Measurements from ENCODE around the gene ACTMAP.

The ACTMAP gene

DNA sequence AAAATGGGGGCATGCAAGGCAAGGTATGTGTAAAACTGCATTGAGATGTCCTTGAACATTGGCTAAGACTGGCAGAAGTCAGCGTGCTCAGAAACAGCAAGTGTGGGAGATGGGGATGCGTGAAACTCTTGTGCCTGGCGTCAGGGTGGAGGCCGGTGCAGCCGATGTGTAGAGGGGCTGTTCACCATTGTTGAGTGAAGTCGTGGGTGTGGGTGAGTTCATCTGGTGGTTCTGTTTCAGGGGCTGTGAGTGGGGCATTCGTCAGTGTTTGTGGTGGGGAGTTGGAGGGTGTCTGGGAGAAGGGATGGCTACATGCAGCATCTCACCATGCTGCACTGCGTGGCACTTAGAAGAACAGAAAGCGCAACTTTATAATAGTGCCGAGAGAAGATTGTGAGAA is 13.7 kb upstream of the ACTMAP start:
- Histone ChIP-seq H3K9ac (ENCODE audit: low read depth, low read length, poor library complexity, severe bottlenecking) (no peak overlapping the region), H3K4me2 (ENCODE audit: low read depth, low read length, poor library complexity, severe bottlenecking) (no peak overlapping the region), H3K4me1 (ENCODE audit: insufficient read depth, low read length, poor library complexity, severe bottlenecking) (no peaks in the 10 kb centered on the region), H3K27me3 (ENCODE audit: insufficient read depth, low read length, poor library complexity, severe bottlenecking) (no peaks in the 10 kb centered on the region), H3K9me2 (replicated peaks; ENCODE audit: low read depth, low read length) (no peaks in the 10 kb centered on the region), H2AFZ (ENCODE audit: low read length) (no peak overlapping the region), H3K79me2 (ENCODE audit: insufficient read depth, low read length) (peaks cover 37% of the 10 kb centered on the region), H3K9me3 (ENCODE audit: insufficient read depth, low read depth, low read length) (no peaks in the 10 kb centered on the region), H3K4me3 (ENCODE audit: low read length, poor library complexity, severe bottlenecking) (no peak overlapping the region), H3F3A (ENCODE audit: low read depth) (no peaks in the 10 kb centered on the region), H4K20me1 (ENCODE audit: insufficient read depth, low read length, poor library complexity, severe bottlenecking) (peaks cover 16% of the 10 kb centered on the region), H3K36me3 (ENCODE audit: insufficient read depth, low read length) (peaks cover 75% of the 10 kb centered on the region; the same call in 1 of the 2 replicates)
- TF ChIP-seq EZH2phosphoT487 (IDR thresholded peaks at IDR 0.05; ENCODE audit: borderline replicate concordance) (no peak), CTCF (conservative IDR thresholded peaks at IDR 0.05; ENCODE audit: low read length) (no peak)

DNA sequence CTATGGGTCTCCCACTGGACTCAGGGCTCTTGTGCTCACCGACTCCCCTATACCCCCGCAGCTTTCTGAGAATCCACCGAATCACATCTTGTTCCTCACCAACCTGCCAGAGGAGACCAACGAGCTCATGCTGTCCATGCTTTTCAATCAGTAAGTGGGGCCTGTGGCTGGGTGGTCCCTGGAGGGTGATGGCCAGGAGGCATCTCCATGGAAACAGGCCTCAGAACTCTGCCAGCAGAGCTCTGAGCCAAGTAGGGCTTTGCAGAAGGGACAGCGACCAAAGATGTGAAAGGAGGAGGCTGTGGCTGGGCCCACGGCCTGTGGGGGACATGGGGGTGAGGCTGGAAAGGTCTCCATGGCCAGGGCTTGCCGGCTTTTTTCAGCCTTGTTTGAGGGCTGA is 13.2 kb upstream of the ACTMAP start:
- H2AFZ ChIP-seq (ENCODE audit: low read length) = no peak overlapping the region
- peaks cover 16% of the 10 kb centered on the region for H4K20me1 ChIP-seq (ENCODE audit: insufficient read depth, low read length, poor library complexity, severe bottlenecking)
- TF ChIP-seq EZH2phosphoT487 (IDR thresholded peaks at IDR 0.05; ENCODE audit: borderline replicate concordance) (no peak), CTCF (conservative IDR thresholded peaks at IDR 0.05; ENCODE audit: low read length) (no peak)
- no peak overlapping the region for H3K9ac ChIP-seq (ENCODE audit: low read depth, low read length, poor library complexity, severe bottlenecking)
- no peaks in the 10 kb centered on the region for H3K4me1 ChIP-seq (ENCODE audit: insufficient read depth, low read length, poor library complexity, severe bottlenecking)
- no peaks in the 10 kb centered on the region for H3K9me3 ChIP-seq (ENCODE audit: insufficient read depth, low read depth, low read length)
- no peak overlapping the region for H3K4me2 ChIP-seq (ENCODE audit: low read depth, low read length, poor library complexity, severe bottlenecking)
- H3K9me2 ChIP-seq (replicated peaks; ENCODE audit: low read depth, low read length) = no peaks in the 10 kb centered on the region
- no peaks in the 10 kb centered on the region for H3K27me3 ChIP-seq (ENCODE audit: insufficient read depth, low read length, poor library complexity, severe bottlenecking)
- H3K79me2 ChIP-seq (ENCODE audit: insufficient read depth, low read length) = peaks cover 38% of the 10 kb centered on the region
- no peaks in the 10 kb centered on the region for H3F3A ChIP-seq (ENCODE audit: low read depth)
- H3K4me3 ChIP-seq (ENCODE audit: low read length, poor library complexity, severe bottlenecking) = no peak overlapping the region
- peaks cover 76% of the 10 kb centered on the region; the same call in 1 of the 2 replicates for H3K36me3 ChIP-seq (ENCODE audit: insufficient read depth, low read length)

DNA sequence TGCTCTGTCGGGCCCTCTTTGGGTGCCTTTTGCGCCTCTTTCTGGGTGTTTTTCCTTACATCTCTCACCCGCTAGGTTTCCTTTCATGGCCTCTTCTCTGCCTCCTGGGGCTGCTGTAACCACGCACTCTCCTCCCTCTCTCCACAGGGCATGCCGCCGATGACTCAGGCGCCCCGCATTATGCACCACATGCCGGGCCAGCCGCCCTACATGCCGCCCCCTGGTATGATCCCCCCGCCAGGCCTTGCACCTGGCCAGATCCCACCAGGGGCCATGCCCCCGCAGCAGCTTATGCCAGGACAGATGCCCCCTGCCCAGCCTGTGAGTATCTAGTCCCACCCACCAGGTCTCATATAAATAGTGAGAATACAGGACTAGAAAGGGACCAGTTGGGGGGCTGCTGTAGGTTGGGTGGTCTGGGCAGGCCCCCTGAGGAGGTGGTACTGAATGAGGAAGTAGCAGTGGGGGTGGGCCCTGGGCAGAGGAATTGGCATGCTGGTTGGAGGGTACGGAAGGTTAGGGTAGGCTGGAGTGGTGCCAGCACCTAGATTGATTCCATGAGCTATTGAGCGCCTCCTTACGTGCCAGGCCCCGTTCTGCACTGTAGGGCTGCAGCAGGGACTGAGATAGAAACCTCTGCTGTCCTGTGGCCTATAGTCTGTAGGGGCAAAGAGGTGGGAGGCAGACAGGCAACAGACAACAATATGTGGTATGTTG is 12.6 kb upstream of the ACTMAP start:
- no peak overlapping the region for H3K4me2 ChIP-seq (ENCODE audit: low read depth, low read length, poor library complexity, severe bottlenecking)
- TF ChIP-seq EZH2phosphoT487 (IDR thresholded peaks at IDR 0.05; ENCODE audit: borderline replicate concordance) (no peak), CTCF (conservative IDR thresholded peaks at IDR 0.05; ENCODE audit: low read length) (no peak)
- H4K20me1 ChIP-seq (ENCODE audit: insufficient read depth, low read length, poor library complexity, severe bottlenecking) = peaks cover 19% of the 10 kb centered on the region
- no peaks in the 10 kb centered on the region for H3K27me3 ChIP-seq (ENCODE audit: insufficient read depth, low read length, poor library complexity, severe bottlenecking)
- no peaks in the 10 kb centered on the region for H3K9me2 ChIP-seq (replicated peaks; ENCODE audit: low read depth, low read length)
- peaks cover 81% of the 10 kb centered on the region; the same call in 1 of the 2 replicates for H3K36me3 ChIP-seq (ENCODE audit: insufficient read depth, low read length)
- H3K4me3 ChIP-seq (ENCODE audit: low read length, poor library complexity, severe bottlenecking) = no peak overlapping the region
- no peak overlapping the region for H2AFZ ChIP-seq (ENCODE audit: low read length)
- no peaks in the 10 kb centered on the region for H3K9me3 ChIP-seq (ENCODE audit: insufficient read depth, low read depth, low read length)
- no peaks in the 10 kb centered on the region for H3K4me1 ChIP-seq (ENCODE audit: insufficient read depth, low read length, poor library complexity, severe bottlenecking)
- no peaks in the 10 kb centered on the region for H3F3A ChIP-seq (ENCODE audit: low read depth)
- no peak overlapping the region for H3K9ac ChIP-seq (ENCODE audit: low read depth, low read length, poor library complexity, severe bottlenecking)
- H3K79me2 ChIP-seq (ENCODE audit: insufficient read depth, low read length) = peaks cover 44% of the 10 kb centered on the region

Data from Loucy (cell line).